ENCODE results near the gene TAS2R7.
A peak's percentile ranks its signal among the peaks of the same experiment; 100 is the strongest.
"Not testable (repeated sequence)": the region's sequence is repeated elsewhere in the genome, so short reads cannot be mapped to it uniquely, and the experiment has no call there.

Gene TAS2R7

GRCh38 chr12:10802587-10802986 lies at the start of gene TAS2R7:
TSS of gene TAS2R7 (minus strand) at chr12:10802627. CDS start at chr12:10802570, 57 bp downstream.
- DNase-seq, result no peak

GRCh38 chr12:10851243-10851858 lies 48.9 kb upstream of the TAS2R7 start:
- no peak for DNase-seq

- peak; percentile 13 for DNase-seq
These were observed 47.0 kb upstream of the TAS2R7 start, which contains the start of gene PRR4 for GRCh38 chr12:10849425-10849878. TSS of gene PRR4 (minus strand) at chr12:10849475. CDS start at chr12:10849437, 38 bp downstream.

- DNase-seq, result no peak
These were observed 45.3 kb upstream of the TAS2R7 start for GRCh38 chr12:10847744-10848143.

GRCh38 chr12:10842862-10843261 lies 40.4 kb upstream of the TAS2R7 start:
- no peak for DNase-seq

GRCh38 chr12:10838461-10838860 lies 36.0 kb upstream of the TAS2R7 start:
- no peak for DNase-seq

- no peak for DNase-seq
These were observed 27.6 kb upstream of the TAS2R7 start for GRCh38 chr12:10829994-10830393.

- no peak for DNase-seq
These were observed 23.8 kb upstream of the TAS2R7 start, which contains the start of gene TAS2R10 for GRCh38 chr12:10826258-10826657. TSS of gene TAS2R10 (minus strand) at chr12:10826358. CDS start at chr12:10826269, 89 bp downstream.

GRCh38 chr12:10824957-10825356 lies 22.5 kb upstream of the TAS2R7 start:
- no peak for DNase-seq

- DNase-seq, result no peak
These were observed 9.6 kb upstream of the TAS2R7 start for GRCh38 chr12:10811883-10812536.

GRCh38 chr12:10810068-10810467 lies 7.6 kb upstream of the TAS2R7 start, which contains the start of gene TAS2R9:
TSS of gene TAS2R9 (minus strand) at chr12:10810168. CDS start at chr12:10810075, 93 bp downstream.
- no peak for DNase-seq

GRCh38 chr12:10807186-10807585 lies 4.8 kb upstream of the TAS2R7 start, which contains the start of gene TAS2R8:
TSS of gene TAS2R8 (minus strand) at chr12:10807286. CDS start at chr12:10806980, 306 bp downstream.
- DNase-seq, result no peak

GRCh38 chr12:10801741-10802140 lies 686 bp downstream of the TAS2R7 start:
- DNase-seq, result no peak

- DNase-seq, result no peak
These were observed 8.2 kb downstream of the TAS2R7 start for GRCh38 chr12:10794222-10794621.

GRCh38 chr12:10791769-10792168 lies 10.7 kb downstream of the TAS2R7 start:
- not testable (repeated sequence) for DNase-seq

GRCh38 chr12:10783252-10783651 lies 19.2 kb downstream of the TAS2R7 start:
- DNase-seq, result no peak

GRCh38 chr12:10779103-10779502 lies 23.3 kb downstream of the TAS2R7 start:
- no peak for DNase-seq

GRCh38 chr12:10771132-10771733 lies 31.2 kb downstream of the TAS2R7 start:
- peak; percentile 22 for DNase-seq

GRCh38 chr12:10759657-10760056 lies 42.8 kb downstream of the TAS2R7 start:
- DNase-seq, result no peak

- DNase-seq, result no peak
These were observed 46.2 kb downstream of the TAS2R7 start for GRCh38 chr12:10756194-10756593.

GRCh38 chr12:10753059-10753458 lies 49.4 kb downstream of the TAS2R7 start:
- DNase-seq, result no peak
